GM19463 (cell line): ENCODE data around the gene GTF2H3.

ENCODE experiments used
- ATAC-seq: cut with Tn5 transposase; IDR thresholded peaks from one replicate; pipeline ENCODE4 v1.9.1; 2021; ENCODE audit warnings: mild to moderate bottlenecking, moderate library complexity; ENCODE audit not compliant: unreplicated experiment

The GTF2H3 gene

GRCh38 chr12:123705935-123706334, 72.3 kb downstream of the GTF2H3 start:
- no peak for ATAC-seq

GRCh38 chr12:123707466-123707865, 73.8 kb downstream of the GTF2H3 start:
- ATAC-seq: no peak
